SU-DHL-6 (cell line): ENCODE data around the gene ZNFX1.

Experiments
- H2AFZ ChIP-seq: fragments of 200-600 bp; sonication (generic); 2 replicates; pipeline ENCODE4 v1.6.1; 2014; ENCODE audit warnings: low read depth, mild to moderate bottlenecking, moderate library complexity, mixed read lengths, antibody characterized with exemption, low read length; ENCODE audit not compliant: severe bottlenecking
- H3F3A ChIP-seq: fragments of 200-600 bp; shearing (Covaris generic); 2 replicates; pipeline ENCODE4 v1.6.0; 2016; ENCODE audit warnings: antibody characterized with exemption, mild to moderate bottlenecking; ENCODE audit not compliant: insufficient read depth
- H3K27ac ChIP-seq: fragments of 200-600 bp; sonication (generic); 2 replicates; pipeline ENCODE4 v1.5.1; 2016; ENCODE audit warnings: low read depth, mild to moderate bottlenecking, low read length, moderate library complexity, mixed read lengths
- H3K27me3 ChIP-seq: fragments of 200-600 bp; sonication (generic), shearing (Covaris generic); 2 replicates; pipeline ENCODE4 v1.6.0; 2014; ENCODE audit warnings: mild to moderate bottlenecking, low read length
- H3K36me3 ChIP-seq: fragments of 200-600 bp; sonication (generic); 2 replicates; pipeline ENCODE4 v1.6.1; 2014; ENCODE audit warnings: mild to moderate bottlenecking, low read length, mixed read lengths
- H3K4me2 ChIP-seq: fragments of 300-600, 200-600 bp; shearing (Covaris generic), sonication (generic); 2 replicates; pipeline ENCODE4 v1.6.0; 2014; ENCODE audit warnings: low read length, low read depth, mild to moderate bottlenecking; ENCODE audit not compliant: poor library complexity, severe bottlenecking
- H3K4me3 ChIP-seq: fragments of 200-600 bp; sonication (generic); 2 replicates; pipeline ENCODE4 v1.5.1; 2014; ENCODE audit warnings: antibody characterized with exemption, low read length, mild to moderate bottlenecking, mixed read lengths; ENCODE audit not compliant: insufficient read depth, poor library complexity, severe bottlenecking
- H3K79me2 ChIP-seq: fragments of 200-600 bp; sonication (generic); 2 replicates; pipeline ENCODE4 v1.6.1; 2014; ENCODE audit warnings: mild to moderate bottlenecking, low read length, moderate library complexity; ENCODE audit not compliant: insufficient read depth
- H3K9ac ChIP-seq: fragments of 200-600 bp; sonication (generic); 2 replicates; pipeline ENCODE4 v1.7.0; 2014; ENCODE audit warnings: mild to moderate bottlenecking, low read length
- H3K9me2 ChIP-seq: fragments of 200-600 bp; sonication (generic); replicated peaks from 2 replicates; pipeline ENCODE4 v1.6.1; 2014; ENCODE audit warnings: low read length; ENCODE audit not compliant: insufficient read depth
- H3K9me3 ChIP-seq: fragments of 200-600 bp; sonication (generic); 2 replicates; pipeline ENCODE4 v1.6.1; 2014; ENCODE audit warnings: low read length, mixed read lengths; ENCODE audit not compliant: insufficient read depth
- H4K20me1 ChIP-seq: fragments of 200-600 bp; sonication (generic); 2 replicates; pipeline ENCODE4 v1.6.1; 2014; ENCODE audit warnings: low read depth, mild to moderate bottlenecking, antibody characterized with exemption, low read length, moderate library complexity, mixed read lengths
- CTCF ChIP-seq: fragments of 200-600 bp; sonication (generic); IDR thresholded peaks from one replicate; pipeline ENCODE4 v1.5.1; 2017; ENCODE audit warnings: antibody characterized with exemption, mild to moderate bottlenecking, low read length, moderate library complexity; ENCODE audit not compliant: insufficient read depth, poor library complexity, severe bottlenecking
- EZH2phosphoT487 ChIP-seq: fragments of 200-600 bp; sonication (generic), shearing (Covaris generic); conservative IDR thresholded peaks from 2 replicates; pipeline ENCODE4 v1.6.1; 2018; ENCODE audit warnings: mild to moderate bottlenecking, antibody characterized with exemption, low read length, moderate library complexity, mixed read lengths

Gene ZNFX1

GRCh38 chr20:49260218-49260617 is 17.6 kb downstream of the ZNFX1 start:
- Histone ChIP-seq H3K9me3 (no peaks in the 10 kb centered on the region), H2AFZ (no peak overlapping the region), H3K79me2 (peaks cover 3% of the 10 kb centered on the region; the same call in 1 of the 2 replicates), H3K36me3 (peaks cover 30% of the 10 kb centered on the region), H3K27ac (no peak overlapping the region), H3K9me2 (no peaks in the 10 kb centered on the region), H3K4me3 (no peak overlapping the region), H3K4me2 (no peak overlapping the region), H3F3A (no peaks in the 10 kb centered on the region), H3K9ac (no peak overlapping the region), H3K27me3 (no peaks in the 10 kb centered on the region), H4K20me1 (peaks cover 6% of the 10 kb centered on the region; the same call in 1 of the 2 replicates)
- no peak for TF ChIP-seq EZH2phosphoT487
- no peak for TF ChIP-seq CTCF

GRCh38 chr20:49259799-49260198 is 18.1 kb downstream of the ZNFX1 start:
- TF ChIP-seq CTCF (no peak), EZH2phosphoT487 (no peak)

GRCh38 chr20:49259284-49259683 is 18.6 kb downstream of the ZNFX1 start:
- H3K79me2 ChIP-seq = no peaks in the 10 kb centered on the region
- H3F3A ChIP-seq = no peaks in the 10 kb centered on the region
- H3K9me3 ChIP-seq = no peaks in the 10 kb centered on the region
- peaks cover 34% of the 10 kb centered on the region for H3K36me3 ChIP-seq
- no peaks in the 10 kb centered on the region for H4K20me1 ChIP-seq
- H2AFZ ChIP-seq = no peak overlapping the region
- H3K27ac ChIP-seq = no peak overlapping the region
- no peaks in the 10 kb centered on the region for H3K27me3 ChIP-seq
- no peak overlapping the region for H3K4me2 ChIP-seq
- no peaks in the 10 kb centered on the region for H3K9me2 ChIP-seq
- no peak overlapping the region for H3K4me3 ChIP-seq
- H3K9ac ChIP-seq = no peak overlapping the region
- TF ChIP-seq EZH2phosphoT487 (no peak), CTCF (no peak)

More at GRCh38 chr20:49259799-49260198, 18.1 kb downstream of the ZNFX1 start:
- Histone ChIP-seq H3K9me2 (no peaks in the 10 kb centered on the region), H2AFZ (no peak overlapping the region), H3K9ac (no peak overlapping the region), H3K36me3 (peaks cover 29% of the 10 kb centered on the region), H3K4me2 (no peak overlapping the region), H3K9me3 (no peaks in the 10 kb centered on the region), H3K79me2 (no peaks in the 10 kb centered on the region), H3F3A (no peaks in the 10 kb centered on the region), H3K27ac (no peak overlapping the region), H4K20me1 (peaks cover 2% of the 10 kb centered on the region; the same call in 1 of the 2 replicates), H3K4me3 (no peak overlapping the region), H3K27me3 (no peaks in the 10 kb centered on the region)

GRCh38 chr20:49256261-49256660 is 21.6 kb downstream of the ZNFX1 start:
- Histone ChIP-seq H3K36me3 (peaks cover 36% of the 10 kb centered on the region), H3K9ac (no peak overlapping the region), H3K79me2 (no peaks in the 10 kb centered on the region), H3F3A (no peaks in the 10 kb centered on the region), H2AFZ (no peak overlapping the region), H3K9me3 (no peaks in the 10 kb centered on the region), H3K4me2 (no peak overlapping the region), H3K27ac (no peak overlapping the region), H4K20me1 (no peaks in the 10 kb centered on the region), H3K4me3 (no peak overlapping the region), H3K9me2 (no peaks in the 10 kb centered on the region), H3K27me3 (no peaks in the 10 kb centered on the region)
- TF ChIP-seq EZH2phosphoT487 = no peak
- no peak for TF ChIP-seq CTCF
